GM12891 (cell line): Measurements from ENCODE around the gene ROCK2.

ENCODE experiments used
- POLR2A ChIP-seq: IDR thresholded peaks from 2 replicates; pipeline ENCODE4 v1.6.1; 2011; ENCODE audit warnings: low read depth, low read length, control low read depth
- POLR2AphosphoS5 ChIP-seq: IDR thresholded peaks from 2 replicates; pipeline ENCODE4 v1.6.1; 2011; ENCODE audit warnings: low read depth, low read length, control low read depth
- POU2F2 ChIP-seq: IDR thresholded peaks from 2 replicates; pipeline ENCODE4 v1.6.1; 2011; ENCODE audit warnings: low read depth, mild to moderate bottlenecking, control low read depth, low read length, moderate library complexity
- TAF1 ChIP-seq: IDR thresholded peaks from 2 replicates; pipeline ENCODE4 v1.6.1; 2011; ENCODE audit warnings: low read depth, low read length, control low read depth

DNA sequence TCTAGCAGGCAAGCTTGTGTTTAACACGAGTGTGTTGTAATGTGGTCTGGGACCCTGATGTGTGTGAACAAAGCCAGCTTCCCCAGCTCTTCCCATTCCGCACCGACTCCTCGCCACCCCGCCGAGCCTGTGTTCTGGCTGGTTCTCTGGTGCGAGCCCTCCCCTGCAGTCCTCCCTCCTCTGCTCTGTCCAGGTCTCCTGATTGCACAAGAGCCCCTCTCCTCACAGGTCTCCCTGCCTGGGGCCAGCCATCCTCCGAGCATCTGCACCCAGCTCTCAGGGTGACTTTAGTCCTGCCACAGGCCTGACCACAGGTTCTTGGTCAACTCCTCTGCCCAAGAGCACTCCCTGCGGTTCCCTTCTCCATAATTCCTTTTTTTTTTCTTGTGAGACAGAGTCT, 175.9 kb downstream of the ROCK2 start:
- TF ChIP-seq POLR2A (no peak), POLR2AphosphoS5 (no peak), TAF1 (no peak), POU2F2 (no peak)
